ENCODE results near the gene SLC22A16.

- TF ChIP-seq, protein P1, sequence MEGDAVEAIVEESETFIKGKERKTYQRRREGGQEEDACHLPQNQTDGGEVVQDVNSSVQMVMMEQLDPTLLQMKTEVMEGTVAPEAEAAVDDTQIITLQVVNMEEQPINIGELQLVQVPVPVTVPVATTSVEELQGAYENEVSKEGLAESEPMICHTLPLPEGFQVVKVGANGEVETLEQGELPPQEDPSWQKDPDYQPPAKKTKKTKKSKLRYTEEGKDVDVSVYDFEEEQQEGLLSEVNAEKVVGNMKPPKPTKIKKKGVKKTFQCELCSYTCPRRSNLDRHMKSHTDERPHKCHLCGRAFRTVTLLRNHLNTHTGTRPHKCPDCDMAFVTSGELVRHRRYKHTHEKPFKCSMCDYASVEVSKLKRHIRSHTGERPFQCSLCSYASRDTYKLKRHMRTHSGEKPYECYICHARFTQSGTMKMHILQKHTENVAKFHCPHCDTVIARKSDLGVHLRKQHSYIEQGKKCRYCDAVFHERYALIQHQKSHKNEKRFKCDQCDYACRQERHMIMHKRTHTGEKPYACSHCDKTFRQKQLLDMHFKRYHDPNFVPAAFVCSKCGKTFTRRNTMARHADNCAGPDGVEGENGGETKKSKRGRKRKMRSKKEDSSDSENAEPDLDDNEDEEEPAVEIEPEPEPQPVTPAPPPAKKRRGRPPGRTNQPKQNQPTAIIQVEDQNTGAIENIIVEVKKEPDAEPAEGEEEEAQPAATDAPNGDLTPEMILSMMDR (conservative IDR thresholded peaks at IDR 0.05) = no peak
- no peak for TF ChIP-seq EZH2 (IDR thresholded peaks at IDR 0.05; ENCODE audit: low read depth)
These were observed 35.0 kb upstream of the SLC22A16 start for GRCh38 chr6:110511401-110511800.

All from PC-9 (cell line).